Nephron progenitor cell (in vitro differentiated cells): ENCODE results near the gene DNAH11.

ENCODE experiments used
- DNase-seq: peaks from one replicate; pipeline ENCODE4 v3.0.0; 2021
- H3K27ac Mint-ChIP-seq: 2 replicates; pipeline ENCODE4 v1.8.0; 2021; ENCODE audit warnings: mild to moderate bottlenecking, moderate library complexity, mixed read lengths
- H3K27me3 Mint-ChIP-seq: 2 replicates; pipeline ENCODE4 v1.8.0; 2021; ENCODE audit warnings: mild to moderate bottlenecking, low read depth, mixed read lengths; ENCODE audit not compliant: poor library complexity
- H3K36me3 Mint-ChIP-seq: 2 replicates; pipeline ENCODE4 v1.8.0; 2021; ENCODE audit warnings: low read depth, mixed read lengths
- H3K4me1 Mint-ChIP-seq: 2 replicates; pipeline ENCODE4 v1.8.0; 2021; ENCODE audit warnings: mixed read lengths
- H3K4me3 Mint-ChIP-seq: 2 replicates; pipeline ENCODE4 v1.8.0; 2021; ENCODE audit warnings: mild to moderate bottlenecking, moderate library complexity, mixed read lengths
- H3K9me3 Mint-ChIP-seq: 2 replicates; pipeline ENCODE4 v1.8.0; 2021; ENCODE audit warnings: mild to moderate bottlenecking, moderate library complexity, mixed read lengths
- TF ChIP-seq, protein P1 (sequence below): fragments of 200-600 bp; sonication (generic); IDR thresholded peaks from 2 replicates; pipeline ENCODE4 v1.5.0; 2021; ENCODE audit warnings: antibody characterized with exemption

DNAH11 gene

DNA sequence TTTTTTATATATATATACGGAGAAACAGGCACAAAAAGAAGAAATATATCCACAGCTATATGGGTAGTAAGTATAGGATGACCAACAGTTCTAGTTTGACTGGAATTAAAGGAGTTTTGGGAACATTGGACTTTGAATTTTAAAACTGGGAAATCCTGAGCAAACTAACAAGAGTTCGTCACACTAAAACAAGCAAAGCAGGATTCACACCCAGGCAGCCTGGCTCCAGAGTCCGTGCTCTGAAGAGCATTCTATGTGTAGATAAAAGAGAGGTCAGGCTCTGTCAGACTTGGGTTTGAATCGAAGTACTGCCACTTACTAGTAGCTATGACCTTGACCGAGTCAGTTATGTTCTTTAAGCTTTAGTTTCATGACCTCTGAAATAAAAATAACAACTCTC, 191.0 kb downstream of the DNAH11 start:
- H3K9me3 Mint-ChIP-seq, result peaks cover 3% of the 10 kb centered on the region
- H3K36me3 Mint-ChIP-seq, result no peaks in the 10 kb centered on the region
- H3K4me3 Mint-ChIP-seq, result no peak overlapping the region
- no peaks in the 10 kb centered on the region for H3K27me3 Mint-ChIP-seq
- H3K27ac Mint-ChIP-seq, result no peak overlapping the region
- TF ChIP-seq, protein P1, sequence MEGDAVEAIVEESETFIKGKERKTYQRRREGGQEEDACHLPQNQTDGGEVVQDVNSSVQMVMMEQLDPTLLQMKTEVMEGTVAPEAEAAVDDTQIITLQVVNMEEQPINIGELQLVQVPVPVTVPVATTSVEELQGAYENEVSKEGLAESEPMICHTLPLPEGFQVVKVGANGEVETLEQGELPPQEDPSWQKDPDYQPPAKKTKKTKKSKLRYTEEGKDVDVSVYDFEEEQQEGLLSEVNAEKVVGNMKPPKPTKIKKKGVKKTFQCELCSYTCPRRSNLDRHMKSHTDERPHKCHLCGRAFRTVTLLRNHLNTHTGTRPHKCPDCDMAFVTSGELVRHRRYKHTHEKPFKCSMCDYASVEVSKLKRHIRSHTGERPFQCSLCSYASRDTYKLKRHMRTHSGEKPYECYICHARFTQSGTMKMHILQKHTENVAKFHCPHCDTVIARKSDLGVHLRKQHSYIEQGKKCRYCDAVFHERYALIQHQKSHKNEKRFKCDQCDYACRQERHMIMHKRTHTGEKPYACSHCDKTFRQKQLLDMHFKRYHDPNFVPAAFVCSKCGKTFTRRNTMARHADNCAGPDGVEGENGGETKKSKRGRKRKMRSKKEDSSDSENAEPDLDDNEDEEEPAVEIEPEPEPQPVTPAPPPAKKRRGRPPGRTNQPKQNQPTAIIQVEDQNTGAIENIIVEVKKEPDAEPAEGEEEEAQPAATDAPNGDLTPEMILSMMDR, result no peak
- no peaks in the 10 kb centered on the region for H3K4me1 Mint-ChIP-seq
- DNase-seq, result no peak

DNA sequence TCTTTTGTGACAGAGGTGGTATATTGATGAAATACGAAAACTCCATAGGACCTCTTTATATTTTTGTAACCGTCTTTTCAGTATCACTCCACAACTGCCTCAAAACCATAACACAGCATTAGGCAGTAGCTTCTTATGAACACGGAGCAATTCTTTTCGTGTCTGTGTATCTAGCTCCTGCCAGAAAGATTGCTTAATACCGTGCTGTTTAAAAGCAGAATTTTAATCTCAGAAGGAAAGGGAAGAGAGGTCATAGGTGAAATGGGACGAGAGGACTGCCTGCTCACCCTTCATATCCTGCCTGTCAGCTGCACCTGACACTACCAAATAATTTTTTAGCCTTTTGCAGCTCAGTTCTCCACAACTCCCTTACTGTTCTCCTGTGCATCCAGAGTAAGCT, 200.7 kb downstream of the DNAH11 start:
- H3K4me3 Mint-ChIP-seq, result no peak overlapping the region
- H3K27me3 Mint-ChIP-seq, result no peaks in the 10 kb centered on the region
- TF ChIP-seq, protein P1, result no peak
- H3K27ac Mint-ChIP-seq, result no peak overlapping the region
- H3K36me3 Mint-ChIP-seq, result no peaks in the 10 kb centered on the region
- no peaks in the 10 kb centered on the region for H3K9me3 Mint-ChIP-seq
- peaks cover 29% of the 10 kb centered on the region for H3K4me1 Mint-ChIP-seq
- DNase-seq, result no peak

DNA sequence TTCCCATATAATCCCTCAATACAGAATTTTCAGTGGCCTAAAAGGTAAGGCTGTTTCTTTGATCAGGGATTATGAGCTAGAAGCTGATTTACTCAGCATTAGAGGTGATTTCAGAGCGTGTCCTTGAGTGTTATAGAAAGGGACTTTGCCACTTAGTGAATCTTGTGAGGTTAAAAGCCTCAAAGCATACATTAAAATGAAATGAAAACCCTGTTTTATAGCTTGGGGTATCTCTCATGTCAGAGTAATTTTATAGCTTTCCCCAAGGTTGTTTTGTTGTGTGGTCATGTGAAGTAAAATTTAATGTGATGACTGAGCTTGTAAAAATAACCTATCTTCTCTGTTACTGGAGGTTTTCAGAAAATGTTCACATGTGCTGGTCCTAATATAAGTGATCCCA, 204.1 kb downstream of the DNAH11 start:
- no peak for DNase-seq
- Mint-ChIP-seq H3K27me3 (no peaks in the 10 kb centered on the region), H3K27ac (peak overlapping the region; percentile 74), H3K9me3 (no peaks in the 10 kb centered on the region), H3K4me3 (no peak overlapping the region), H3K4me1 (peaks cover 47% of the 10 kb centered on the region), H3K36me3 (no peaks in the 10 kb centered on the region)
- TF ChIP-seq, protein P1, result no peak

DNA sequence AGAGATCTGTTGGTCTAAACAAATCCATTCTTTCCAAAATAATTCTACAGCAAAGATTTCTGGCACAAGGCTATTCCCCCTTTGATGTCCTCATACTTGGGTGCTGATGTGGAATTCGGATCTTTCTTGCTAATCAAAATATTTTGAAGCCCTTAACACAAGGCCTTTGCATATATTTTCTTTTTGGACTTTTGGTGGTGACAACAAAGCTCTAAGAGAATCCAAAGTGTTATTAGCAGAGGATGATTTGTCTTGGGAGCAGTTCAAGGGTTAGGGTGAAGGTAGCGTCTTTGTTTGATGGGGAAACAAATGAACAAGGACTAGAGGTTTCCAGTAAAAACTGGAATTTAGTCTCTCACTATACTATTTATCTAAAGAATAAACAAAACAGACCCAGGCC, 205.0 kb downstream of the DNAH11 start:
- DNase-seq, result no peak
- Mint-ChIP-seq H3K27me3 (no peaks in the 10 kb centered on the region), H3K36me3 (no peaks in the 10 kb centered on the region), H3K27ac (peak overlapping the region; percentile 86), H3K4me1 (peaks cover 47% of the 10 kb centered on the region), H3K4me3 (no peak overlapping the region), H3K9me3 (no peaks in the 10 kb centered on the region)
- TF ChIP-seq, protein P1, result no peak

DNA sequence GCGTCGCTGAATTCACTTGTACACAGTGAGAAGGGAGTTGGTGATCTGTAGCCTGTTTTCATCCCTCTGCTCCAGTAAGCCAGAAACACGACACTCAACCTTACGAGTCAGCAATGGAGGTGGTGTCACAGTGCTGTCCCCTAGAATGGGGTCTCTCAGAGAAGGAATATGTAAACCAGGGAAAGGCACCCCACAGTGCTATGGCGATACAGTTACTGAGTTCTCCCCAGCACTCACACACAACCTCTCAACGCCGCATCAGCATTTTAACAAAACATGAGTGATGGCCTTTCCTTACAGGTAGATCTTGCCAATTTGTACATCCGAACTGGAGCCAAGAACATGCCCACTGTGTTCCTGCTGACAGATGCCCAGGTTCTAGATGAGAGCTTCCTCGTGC, 206.5 kb downstream of the DNAH11 start:
- TF ChIP-seq, protein P1, result no peak
- no peaks in the 10 kb centered on the region for H3K27me3 Mint-ChIP-seq

DNA sequence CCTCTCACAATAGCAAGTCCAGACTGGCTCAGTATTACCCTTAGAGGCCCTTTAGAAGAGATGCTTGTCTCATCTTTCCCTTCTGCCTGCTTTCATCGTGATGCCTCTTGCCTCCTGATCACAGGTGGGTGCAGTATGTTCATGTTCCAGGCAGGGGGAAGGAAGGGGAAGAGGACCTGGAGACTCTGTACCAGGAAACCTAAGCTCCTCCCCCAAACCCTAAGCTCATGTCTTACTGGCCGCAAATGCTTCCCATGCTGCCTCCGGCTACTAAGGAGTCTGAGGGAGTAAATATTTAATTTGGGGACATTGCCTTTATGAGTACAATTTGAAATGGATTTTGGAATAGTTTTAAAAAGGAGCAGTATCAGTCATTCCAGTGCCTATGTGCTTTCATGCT, 210.2 kb downstream of the DNAH11 start:
- peaks cover 33% of the 10 kb centered on the region for H3K4me1 Mint-ChIP-seq
- H3K9me3 Mint-ChIP-seq, result no peaks in the 10 kb centered on the region
- no peak overlapping the region for H3K27ac Mint-ChIP-seq
- H3K4me3 Mint-ChIP-seq, result no peak overlapping the region
- no peak for DNase-seq
- TF ChIP-seq, protein P1, result no peak
- H3K36me3 Mint-ChIP-seq, result no peaks in the 10 kb centered on the region
- H3K27me3 Mint-ChIP-seq, result peaks cover 5% of the 10 kb centered on the region

More for the DNA sequence above, 206.5 kb downstream of the DNAH11 start:
- no peaks in the 10 kb centered on the region for H3K9me3 Mint-ChIP-seq
- peak overlapping the region; percentile 81 for H3K27ac Mint-ChIP-seq
- H3K4me3 Mint-ChIP-seq, result no peak overlapping the region
- peaks cover 47% of the 10 kb centered on the region for H3K4me1 Mint-ChIP-seq
- H3K36me3 Mint-ChIP-seq, result no peaks in the 10 kb centered on the region
- no peak for DNase-seq
